GM18511 (cell line): Measurements from ENCODE around the gene MINDY4.

ENCODE experiments used
- ATAC-seq: cut with Tn5 transposase; IDR thresholded peaks from one replicate; pipeline ENCODE4 v1.9.1; 2021; ENCODE audit warnings: mild to moderate bottlenecking, moderate library complexity; ENCODE audit not compliant: unreplicated experiment

The MINDY4 gene

DNA sequence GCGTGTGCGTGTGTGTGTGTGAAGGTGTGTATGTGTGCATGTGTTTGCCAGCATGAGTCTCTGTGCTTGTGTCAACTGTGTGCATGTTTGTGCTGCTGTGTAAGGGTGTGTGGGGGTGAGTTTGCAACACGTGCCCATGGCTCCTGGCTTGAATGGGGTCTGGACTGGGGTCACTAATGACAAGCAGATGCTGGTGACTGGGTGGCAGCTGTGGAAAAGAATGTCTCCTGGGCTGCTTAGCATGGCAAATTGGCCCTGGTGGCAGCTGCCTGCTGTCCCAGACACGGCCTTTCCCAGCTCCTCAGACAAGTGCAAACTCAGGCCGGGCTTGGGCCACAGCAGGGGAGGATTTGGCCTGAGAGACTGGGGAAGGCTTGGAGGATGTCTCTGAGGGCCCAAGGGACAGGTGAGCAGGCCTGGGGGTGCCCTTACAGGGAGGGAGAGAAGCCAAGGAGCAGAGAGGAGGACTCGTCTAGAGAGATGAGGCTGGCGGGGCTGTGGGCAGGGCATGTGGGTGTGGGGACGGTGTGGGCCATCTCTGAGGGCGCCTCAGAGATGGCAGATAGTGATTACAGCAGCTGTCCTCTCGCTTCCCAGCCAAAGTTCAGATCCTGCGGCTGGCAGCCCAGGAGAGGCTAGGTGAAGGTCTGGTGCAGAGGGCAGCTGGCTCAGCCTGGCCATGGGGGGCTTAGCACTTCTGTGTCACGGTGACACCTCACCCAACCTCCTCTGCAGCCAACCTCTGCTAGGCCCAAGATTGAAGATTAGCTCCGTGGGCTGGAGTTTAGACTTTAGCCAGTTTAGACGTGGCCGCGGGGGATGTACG lies 142.0 kb downstream of the MINDY4 start:
- ATAC-seq: no peak

DNA sequence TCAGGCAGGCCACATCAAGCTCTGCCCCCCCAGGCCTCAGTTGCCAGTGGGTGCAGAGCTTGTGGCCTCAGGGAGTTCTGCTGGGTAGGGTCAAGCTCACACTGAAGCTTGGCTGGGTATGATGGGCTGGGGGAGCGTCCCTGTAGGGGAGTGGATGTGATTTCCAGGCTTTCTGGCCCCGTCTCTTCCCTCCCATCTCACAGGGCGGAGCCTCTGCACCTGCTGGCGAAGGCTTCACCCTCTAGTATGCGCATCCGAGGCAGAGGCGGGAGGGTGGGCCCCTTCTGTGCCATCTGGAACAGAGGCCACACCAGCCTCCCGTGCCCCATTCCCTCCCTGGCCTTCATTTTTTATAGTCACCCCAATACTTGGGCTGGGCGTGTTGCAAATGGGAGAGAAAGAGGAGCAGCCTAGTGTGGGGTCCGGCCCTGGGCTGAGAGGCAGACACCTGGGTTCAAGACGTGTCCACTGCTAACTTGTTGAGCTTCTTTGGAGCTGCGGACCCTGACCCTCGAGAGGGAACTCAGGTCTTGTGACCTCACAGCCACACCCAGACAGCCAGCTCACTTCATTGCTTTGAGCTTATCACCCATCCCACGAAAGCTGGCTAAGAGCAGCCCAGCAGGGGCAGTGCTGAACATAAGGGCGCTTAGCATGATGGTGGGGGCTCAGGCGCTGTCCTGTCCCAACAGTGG lies 142.8 kb downstream of the MINDY4 start:
- ATAC-seq: no peak

DNA sequence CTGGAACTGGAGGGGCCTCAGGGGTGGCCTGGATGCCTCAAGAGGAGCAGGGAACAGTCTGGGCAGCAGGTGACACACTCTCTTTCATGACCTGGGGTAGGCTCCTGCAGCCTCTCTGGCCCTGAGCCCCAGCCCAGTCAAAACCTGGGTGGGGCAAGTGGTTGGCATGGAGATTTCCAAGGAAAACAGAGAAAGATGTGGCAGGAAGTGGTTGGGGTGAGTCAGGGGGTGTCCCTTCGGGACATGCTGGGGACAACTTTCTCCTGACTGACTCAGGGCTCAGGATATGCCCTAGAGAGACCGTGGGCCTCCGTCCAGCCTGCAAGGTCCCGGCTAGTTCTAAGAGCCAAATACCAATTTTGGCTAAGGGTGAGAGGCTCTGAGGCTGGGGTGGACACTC lies 143.4 kb downstream of the MINDY4 start:
- ATAC-seq: no peak

DNA sequence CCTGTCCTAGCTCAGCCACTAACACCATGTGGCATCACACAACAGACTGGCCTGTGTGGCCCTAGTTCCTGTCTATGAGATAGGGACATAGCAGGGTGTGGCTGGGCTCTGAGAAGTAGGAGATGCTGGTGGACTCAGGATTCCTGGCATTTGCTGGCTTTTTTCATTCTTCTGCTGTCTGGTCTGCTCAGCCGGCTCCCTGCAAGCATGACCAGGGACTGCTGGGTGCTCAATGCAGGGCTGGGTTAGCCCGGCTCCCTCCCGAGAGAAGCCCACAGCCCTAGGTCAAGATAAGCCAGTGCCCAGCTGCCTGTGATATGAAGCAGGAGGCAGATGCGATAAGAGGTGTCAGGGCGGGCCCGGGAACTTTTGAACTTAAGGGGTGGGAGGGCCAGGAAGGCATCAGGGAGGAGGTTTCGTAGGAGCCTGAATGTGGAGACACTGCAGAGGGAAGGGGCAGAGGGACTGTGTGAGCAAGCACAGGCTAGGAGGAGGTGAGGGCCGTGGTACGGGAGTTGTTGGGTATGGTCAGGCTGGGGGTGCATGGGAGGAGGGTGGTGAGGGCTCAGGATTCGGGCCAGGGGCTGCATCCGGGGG lies 143.9 kb downstream of the MINDY4 start:
- no peak for ATAC-seq

DNA sequence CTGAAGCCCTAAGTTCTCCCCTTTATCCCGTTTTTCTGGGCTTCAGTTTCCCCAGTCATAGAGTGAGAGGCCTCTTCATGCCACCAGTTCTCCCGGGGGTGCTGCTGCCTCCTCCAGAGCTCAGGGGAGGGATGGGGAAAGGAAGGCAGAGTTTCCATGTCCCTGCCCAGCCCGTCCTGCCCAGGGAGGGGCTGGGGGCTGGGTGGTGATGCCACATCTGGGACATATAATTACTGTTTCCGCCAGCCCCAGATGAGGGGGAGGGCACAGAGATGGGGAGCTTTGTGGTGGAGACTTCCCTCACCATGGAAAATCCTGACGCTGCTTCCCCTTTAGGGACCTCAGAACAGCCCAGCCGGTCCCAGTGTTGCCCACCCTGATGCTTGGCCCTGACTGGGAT lies 144.5 kb downstream of the MINDY4 start:
- no peak for ATAC-seq

DNA sequence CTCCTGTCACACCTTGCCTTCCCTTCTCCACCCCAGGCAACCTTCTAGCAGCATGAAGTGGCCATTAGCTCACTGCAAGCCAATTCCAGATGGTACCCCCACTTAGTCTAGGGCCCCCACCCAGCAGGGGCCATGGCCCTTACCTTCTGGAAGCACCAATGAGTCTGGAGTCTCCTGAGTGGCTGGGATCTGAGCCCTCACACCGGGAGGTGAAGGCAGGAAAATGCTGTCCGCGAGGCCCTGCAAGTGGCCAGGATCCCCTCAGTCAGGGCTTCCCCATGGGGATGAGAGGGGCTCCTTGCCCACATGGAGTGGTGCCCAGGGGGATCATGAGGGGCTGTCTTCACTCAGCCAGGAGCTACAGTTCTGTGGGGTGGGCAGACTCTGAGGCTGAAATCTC lies 145.0 kb downstream of the MINDY4 start:
- no peak for ATAC-seq

DNA sequence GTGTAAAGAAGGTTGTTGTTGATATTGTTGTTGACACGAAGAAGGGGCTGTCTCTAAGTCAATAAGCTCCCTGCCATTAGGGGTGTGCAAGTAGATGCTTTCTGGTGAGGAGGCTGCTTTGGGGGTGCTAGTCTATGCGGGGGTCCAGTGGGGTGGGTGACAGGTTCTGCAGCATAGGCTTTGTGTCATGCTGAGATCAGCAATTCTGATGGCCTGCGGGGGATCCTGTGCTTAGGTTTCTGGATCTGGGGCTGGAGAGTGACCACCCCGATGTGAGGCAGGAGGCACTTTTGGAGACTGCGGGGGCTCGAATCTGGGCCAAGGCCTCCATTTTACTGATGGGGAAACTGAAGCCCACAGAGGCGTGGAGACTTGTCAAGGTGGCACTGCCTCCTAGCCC lies 145.6 kb downstream of the MINDY4 start:
- ATAC-seq: no peak

DNA sequence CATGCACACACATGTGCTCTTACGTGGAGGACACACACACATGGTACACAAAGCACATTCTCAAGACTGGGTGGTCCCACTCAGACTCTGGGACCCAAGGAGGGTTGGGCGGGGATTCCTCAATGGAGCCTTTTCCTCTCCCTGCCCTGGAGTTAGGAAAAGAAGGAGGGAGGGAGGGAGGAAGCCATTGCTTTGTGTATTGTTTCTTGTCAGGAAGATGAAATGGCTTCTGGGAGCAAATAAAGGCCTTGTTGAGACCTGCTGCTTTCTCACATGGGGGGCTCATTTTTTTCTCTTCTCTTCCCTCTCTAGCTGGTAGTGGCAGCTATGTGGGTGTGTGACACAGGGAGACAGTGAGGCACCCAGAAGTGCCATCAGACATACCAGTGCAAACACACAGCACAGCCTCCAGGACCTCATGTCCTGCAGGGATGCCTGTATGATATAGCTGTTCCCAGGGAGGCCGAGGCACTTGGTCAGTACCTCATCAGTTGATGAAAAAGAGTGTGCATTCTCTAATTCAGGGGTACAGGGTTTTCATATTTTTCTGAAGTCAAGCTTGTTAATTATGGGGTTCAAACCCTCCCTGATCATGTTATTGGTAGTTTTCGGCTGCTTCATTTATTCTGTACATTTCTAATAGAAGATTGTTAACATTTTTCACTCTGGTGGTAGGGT lies 146.1 kb downstream of the MINDY4 start:
- ATAC-seq: no peak

DNA sequence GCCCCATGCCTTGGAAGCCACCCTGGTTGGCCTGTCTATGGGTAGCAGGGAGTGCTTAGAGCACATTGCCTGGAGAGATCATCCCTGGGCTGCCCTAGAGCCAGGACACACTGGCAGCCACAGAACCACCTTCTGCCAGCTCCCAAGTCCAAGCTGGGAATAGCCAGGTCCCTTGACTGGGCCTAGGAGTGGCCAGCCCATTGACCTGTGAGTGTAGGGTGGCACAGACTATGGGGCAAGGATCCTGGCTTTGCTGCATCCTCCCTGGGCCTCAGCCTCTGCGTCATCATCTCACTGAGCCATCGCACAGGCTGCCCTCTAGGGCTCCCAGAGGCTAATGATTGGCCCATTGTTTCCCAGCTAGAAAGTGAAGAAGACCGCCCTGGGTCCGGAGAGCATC lies 147.5 kb downstream of the MINDY4 start:
- no peak for ATAC-seq

DNA sequence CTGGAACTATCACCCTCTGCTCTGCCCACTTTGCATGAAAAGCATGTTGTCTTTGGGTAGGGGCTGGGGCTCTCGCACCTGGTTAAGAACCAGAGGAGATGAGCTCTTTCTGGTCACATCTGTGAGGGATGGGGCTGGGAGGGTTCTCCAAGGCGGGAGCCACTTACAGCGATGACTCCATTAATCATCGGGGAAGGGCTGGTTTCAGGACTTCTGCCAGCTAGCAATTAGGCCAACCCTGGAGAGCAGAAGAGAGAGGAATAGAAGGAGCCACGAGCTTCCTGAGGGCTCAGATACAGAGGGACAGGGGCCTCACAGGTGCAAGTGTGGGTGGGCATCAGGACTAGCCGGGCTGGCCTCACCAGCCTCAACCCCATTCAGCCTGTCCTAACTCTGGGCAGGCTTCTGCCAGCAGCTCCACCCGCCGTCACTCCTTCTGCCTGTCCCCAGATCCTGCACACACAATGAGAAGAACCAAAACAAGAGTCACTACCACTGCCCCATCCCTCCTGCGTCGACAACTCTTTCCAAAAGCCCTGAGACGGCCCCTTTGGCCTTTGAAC lies 148.9 kb downstream of the MINDY4 start:
- no peak for ATAC-seq

DNA sequence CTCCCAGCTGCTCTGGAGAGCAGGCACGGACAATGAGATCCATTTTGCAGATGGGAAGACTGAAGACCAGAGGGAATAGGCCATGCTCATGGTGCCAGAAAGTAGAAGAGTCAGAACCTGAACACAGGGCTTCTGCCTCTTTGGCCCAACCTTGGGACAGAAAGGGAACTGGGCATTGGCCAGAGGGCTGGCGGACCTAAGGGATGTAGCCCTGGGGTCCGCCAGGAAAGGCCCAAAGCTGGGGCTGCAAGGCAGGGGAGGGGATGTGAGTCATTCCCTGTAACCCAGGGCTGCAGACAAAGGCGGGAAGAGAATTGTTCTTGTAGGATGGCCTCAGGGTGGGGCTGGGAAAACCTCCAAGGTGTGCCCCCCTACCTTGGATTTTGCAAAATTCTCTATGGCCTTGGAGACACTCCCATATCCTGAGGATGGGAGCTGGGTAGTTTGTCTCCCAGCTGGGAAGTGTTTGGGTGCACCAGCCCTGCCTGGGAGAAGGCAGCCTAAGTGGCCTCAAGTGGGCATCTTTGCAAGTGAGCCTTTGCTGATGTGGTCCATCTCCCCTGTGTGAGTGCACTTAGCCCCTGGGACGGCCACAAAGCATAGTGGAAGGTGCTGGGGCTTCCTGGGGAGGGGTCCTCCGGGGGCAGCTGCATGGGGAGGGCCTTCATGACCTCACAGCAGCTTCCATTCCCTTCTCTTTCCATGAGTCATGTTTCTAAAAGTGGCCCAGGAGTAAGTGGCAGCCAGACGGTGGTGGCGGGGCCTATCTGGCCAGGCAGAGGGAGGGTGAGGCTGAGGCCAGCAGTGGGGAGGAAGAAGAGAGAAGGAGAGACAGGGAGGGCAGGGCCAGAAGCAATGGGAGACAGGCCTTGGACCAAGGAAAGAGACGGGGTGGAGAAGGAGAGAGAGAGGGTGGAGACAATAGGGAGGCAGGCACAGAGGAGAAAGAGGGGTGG lies 149.6 kb downstream of the MINDY4 start:
- ATAC-seq: no peak

DNA sequence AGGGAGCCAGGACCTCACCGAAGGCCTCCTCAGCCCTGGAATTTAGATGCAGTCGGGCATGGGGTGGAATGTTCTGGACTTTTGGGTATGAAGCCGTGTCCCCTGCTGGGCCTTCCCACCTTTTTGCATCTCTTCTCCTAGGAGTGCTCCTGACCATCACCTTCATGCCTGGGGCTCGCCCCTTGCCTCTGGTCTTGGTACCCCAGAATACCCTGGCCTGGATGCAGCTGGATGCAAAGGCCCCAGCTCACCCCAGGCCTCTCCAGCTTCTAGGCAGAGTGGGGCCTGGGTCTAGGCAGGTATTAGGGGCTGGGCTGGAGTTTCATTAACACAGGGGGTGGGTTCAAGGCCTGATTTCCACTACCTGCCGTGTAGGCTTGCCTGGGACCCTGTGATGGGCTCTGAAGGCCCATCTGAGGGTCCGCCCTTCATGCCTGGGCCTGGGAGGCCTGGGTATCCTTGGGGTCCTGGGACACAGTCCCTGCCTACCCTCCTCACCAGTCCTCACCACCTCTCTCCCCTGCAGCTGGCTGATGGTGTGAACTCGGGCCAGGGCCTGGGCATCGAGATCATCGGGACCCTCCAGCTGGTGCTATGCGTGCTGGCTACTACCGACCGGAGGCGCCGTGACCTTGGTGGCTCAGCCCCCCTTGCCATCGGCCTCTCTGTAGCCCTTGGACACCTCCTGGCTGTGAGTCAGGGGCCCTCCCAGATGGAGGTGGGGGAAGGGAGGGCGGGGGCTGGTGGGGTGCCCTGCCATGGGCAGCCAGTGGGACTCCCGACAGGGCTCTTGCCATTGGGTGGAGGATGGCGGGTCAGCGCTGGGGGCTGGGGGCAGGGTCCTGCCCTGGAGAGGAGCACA lies 150.6 kb downstream of the MINDY4 start:
- no peak for ATAC-seq

DNA sequence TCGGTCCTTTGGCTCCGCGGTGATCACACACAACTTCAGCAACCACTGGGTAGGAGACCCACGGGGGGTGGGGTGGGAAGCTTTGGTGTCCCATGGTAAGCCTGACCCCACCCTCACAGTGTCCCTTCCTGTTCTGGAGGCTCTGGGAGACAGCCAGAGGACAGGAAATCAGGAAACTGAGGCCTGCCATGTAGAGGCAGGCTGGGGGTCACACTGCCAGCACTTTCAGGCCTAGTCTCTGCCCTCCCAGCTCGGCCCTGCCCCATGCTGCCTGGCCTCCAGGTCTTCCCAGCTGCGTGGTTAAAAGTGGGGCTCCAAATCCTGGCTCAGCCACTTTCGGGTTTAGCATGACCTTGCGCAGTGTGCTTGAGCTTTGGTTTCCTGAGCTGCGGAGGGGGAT lies 151.4 kb downstream of the MINDY4 start:
- ATAC-seq: no peak

DNA sequence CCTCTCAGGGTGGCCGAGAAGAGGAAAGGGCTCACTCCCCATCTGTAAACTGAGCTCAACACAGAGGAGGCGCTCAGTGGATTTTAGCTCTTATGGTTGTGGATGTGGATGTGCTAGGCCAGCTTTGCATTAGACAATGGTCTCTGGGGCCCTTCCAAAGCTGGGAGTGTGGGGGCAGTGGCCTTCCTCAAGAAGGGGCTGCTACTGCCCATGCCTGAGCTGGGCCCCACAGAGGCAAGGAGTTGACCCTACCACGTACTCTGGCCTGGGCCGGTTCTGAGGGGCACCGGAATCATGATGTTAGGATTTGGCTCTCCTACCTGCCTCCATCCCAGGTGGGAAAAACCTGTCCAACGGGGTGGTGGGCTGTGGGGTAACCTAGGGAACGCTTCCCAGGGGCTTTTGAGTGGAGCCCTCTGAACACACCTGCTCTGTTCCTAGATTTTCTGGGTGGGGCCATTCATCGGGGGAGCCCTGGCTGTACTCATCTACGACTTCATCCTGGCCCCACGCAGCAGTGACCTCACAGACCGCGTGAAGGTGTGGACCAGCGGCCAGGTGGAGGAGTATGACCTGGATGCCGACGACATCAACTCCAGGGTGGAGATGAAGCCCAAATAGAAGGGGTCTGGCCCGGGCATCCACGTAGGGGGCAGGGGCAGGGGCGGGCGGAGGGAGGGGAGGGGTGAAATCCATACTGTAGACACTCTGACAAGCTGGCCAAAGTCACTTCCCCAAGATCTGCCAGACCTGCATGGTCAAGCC lies 152.0 kb downstream of the MINDY4 start:
- ATAC-seq: no peak

DNA sequence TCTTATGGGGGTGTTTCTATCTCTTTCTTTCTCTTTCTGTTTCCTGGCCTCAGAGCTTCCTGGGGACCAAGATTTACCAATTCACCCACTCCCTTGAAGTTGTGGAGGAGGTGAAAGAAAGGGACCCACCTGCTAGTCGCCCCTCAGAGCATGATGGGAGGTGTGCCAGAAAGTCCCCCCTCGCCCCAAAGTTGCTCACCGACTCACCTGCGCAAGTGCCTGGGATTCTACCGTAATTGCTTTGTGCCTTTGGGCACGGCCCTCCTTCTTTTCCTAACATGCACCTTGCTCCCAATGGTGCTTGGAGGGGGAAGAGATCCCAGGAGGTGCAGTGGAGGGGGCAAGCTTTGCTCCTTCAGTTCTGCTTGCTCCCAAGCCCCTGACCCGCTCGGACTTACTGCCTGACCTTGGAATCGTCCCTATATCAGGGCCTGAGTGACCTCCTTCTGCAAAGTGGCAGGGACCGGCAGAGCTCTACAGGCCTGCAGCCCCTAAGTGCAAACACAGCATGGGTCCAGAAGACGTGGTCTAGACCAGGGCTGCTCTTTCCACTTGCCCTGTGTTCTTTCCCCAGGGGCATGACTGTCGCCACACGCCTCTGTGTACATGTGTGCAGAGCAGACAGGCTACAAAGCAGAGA lies 152.7 kb downstream of the MINDY4 start:
- no peak for ATAC-seq

DNA sequence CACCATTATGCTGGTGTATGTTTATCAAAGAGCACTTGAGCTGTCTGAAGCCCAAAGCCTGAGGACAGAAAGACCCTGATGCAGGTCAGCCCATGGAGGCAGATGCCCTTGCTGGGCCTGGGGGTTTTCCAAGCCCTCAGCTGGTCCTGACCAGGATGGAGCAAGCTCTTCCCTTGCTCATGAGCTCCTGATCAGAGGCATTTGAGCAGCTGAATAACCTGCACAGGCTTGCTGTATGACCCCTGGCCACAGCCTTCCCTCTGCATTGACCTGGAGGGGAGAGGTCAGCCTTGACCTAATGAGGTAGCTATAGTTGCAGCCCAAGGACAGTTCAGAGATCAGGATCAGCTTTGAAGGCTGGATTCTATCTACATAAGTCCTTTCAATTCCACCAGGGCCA lies 153.4 kb downstream of the MINDY4 start:
- no peak for ATAC-seq

DNA sequence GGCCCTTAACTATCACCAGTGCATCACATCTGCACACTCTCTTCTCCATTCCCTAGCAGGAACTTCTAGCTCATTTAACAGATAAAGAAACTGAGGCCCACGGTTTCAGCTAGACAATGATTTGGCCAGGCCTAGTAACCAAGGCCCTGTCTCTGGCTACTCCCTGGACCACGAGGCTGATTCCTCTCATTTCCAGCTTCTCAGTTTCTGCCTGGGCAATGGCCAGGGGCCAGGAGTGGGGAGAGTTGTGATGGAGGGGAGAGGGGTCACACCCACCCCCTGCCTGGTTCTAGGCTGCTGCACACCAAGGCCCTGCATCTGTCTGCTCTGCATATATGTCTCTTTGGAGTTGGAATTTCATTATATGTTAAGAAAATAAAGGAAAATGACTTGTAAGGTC lies 153.9 kb downstream of the MINDY4 start:
- no peak for ATAC-seq

DNA sequence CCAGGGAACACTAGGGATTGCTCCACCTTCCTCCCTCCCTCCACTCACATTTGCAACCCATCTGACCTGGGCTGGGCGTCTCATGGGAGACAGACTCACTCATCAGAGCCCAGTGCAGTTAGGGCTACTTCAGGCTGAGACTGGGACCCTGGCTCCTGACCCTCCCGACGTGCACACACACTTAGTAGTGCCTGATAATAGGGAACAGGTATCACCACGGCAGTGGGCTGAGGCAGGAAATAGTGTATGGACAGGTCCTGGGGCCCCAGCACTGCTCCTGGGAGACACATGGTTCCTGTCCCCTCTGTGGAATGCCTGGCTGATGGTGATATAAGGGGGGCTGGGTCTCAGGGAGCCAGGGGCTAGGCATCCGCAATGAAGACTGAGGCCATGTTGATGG lies 154.7 kb downstream of the MINDY4 start:
- no peak for ATAC-seq
